Endothelial cell of umbilical vein (primary cell): ENCODE results near the gene TUT7. TPM values are rescaled to one million over a fixed set of nuclear protein-coding genes. Genes with fewer than 3 reads are reported as not detected.

Source experiments
- BruUV-seq: library from RNA; stranded (reverse); fragments of 400-500 nt; replicated peaks from 2 replicates; lab custom pipeline; 2021; lab: Mats Ljungman, UMichigan
- CTCF ChIA-PET: fragments of 300-600, 350-600 bp; sonication (Branson Sonifier 250); formaldehyde crosslinking; loops from one replicate; lab custom pipeline; 2021; ENCODE audit warnings: antibody characterized with exemption, inconsistent platforms; lab: Charles Lee
- POLR2A ChIA-PET: fragments of 300-600, 350-600 bp; sonication (Branson Sonifier 250); formaldehyde crosslinking; loops from one replicate; lab custom pipeline; 2021; ENCODE audit warnings: antibody characterized with exemption, inconsistent platforms; lab: Charles Lee
- DNase-seq: peaks from one replicate; pipeline ENCODE4 v3.0.0-alpha.2; 2011; ENCODE audit warnings: low read depth, low spot score
- FAIRE-seq: peaks from 2 replicates; lab custom pipeline; 2011; peaks lifted over from hg19 to GRCh38; lab: Jason Lieb, UNC
- H2AFZ ChIP-seq: 2 replicates; pipeline ENCODE4 v1.6.0; 2012; ENCODE audit warnings: low read depth, low read length, control low read depth, inconsistent platforms
- H3K27ac ChIP-seq: 2 replicates; pipeline ENCODE4 v1.5.1; 2011; ENCODE audit warnings: low read depth, mild to moderate bottlenecking, control low read depth, low read length, moderate library complexity; ENCODE audit not compliant: insufficient read depth
- H3K27me3 ChIP-seq, 2 experiments: 2 replicates each; pipeline versions ENCODE4 v1.6.0 to v1.6.1; 2011; ENCODE audit warnings: low read length in 2 of 2, mixed read lengths in 1 of 2; ENCODE audit not compliant: control insufficient read depth in 2 of 2, insufficient read depth in 2 of 2
- H3K36me3 ChIP-seq, 2 experiments: 2 replicates in 1 of 2; 3 replicates in 1 of 2; pipeline ENCODE4 v1.5.1; 2011; ENCODE audit warnings: low read length in 2 of 2, mild to moderate bottlenecking in 1 of 2, moderate library complexity in 1 of 2; ENCODE audit not compliant: control insufficient read depth in 2 of 2, insufficient read depth in 2 of 2; ENCODE audit errors: extremely low read depth in 1 of 2
- H3K4me1 ChIP-seq: 3 replicates; pipeline ENCODE4 v1.5.1; 2011; ENCODE audit warnings: mild to moderate bottlenecking, low read length; ENCODE audit not compliant: control insufficient read depth, insufficient read depth; ENCODE audit errors: extremely low read depth
- H3K4me2 ChIP-seq: 2 replicates; pipeline ENCODE4 v1.6.1; 2011; ENCODE audit warnings: low read length, control low read depth, mixed read lengths; ENCODE audit not compliant: insufficient read depth
- H3K4me3 ChIP-seq, 3 experiments: fragments of 200-600 bp in 1 of 3; sonication (generic), shearing (Covaris generic) in 1 of 3; replicated peaks in 1 of 3; 2 replicates each; pipeline ENCODE4 v1.5.1; 2011 to 2016; ENCODE audit warnings: control low read depth in 3 of 3, low read length in 3 of 3, mild to moderate bottlenecking in 2 of 3, inconsistent platforms in 1 of 3, low read depth in 1 of 3, moderate library complexity in 1 of 3; ENCODE audit not compliant: insufficient read depth in 1 of 3
- H3K79me2 ChIP-seq: 2 replicates; pipeline ENCODE4 v1.6.0; 2012; ENCODE audit warnings: low read length, inconsistent platforms; ENCODE audit not compliant: control insufficient read depth, insufficient read depth
- H3K9ac ChIP-seq: replicated peaks from 2 replicates; pipeline ENCODE3; 2011; ENCODE audit warnings: low read length, control low read depth; ENCODE audit not compliant: insufficient read depth; ENCODE audit errors: extremely low read depth
- H3K9me1 ChIP-seq: replicated peaks from 3 replicates; pipeline ENCODE4 v1.6.0; 2011; ENCODE audit warnings: mild to moderate bottlenecking, low read length; ENCODE audit not compliant: control insufficient read depth, insufficient read depth; ENCODE audit errors: extremely low read depth
- H3K9me3 ChIP-seq: replicated peaks from 2 replicates; pipeline ENCODE4 v1.5.1; 2012; ENCODE audit warnings: low read length, inconsistent platforms; ENCODE audit not compliant: control insufficient read depth, insufficient read depth
- H4K20me1 ChIP-seq: replicated peaks from 2 replicates; pipeline ENCODE3; 2011; ENCODE audit warnings: mild to moderate bottlenecking, low read length; ENCODE audit not compliant: control insufficient read depth, insufficient read depth; ENCODE audit errors: extremely low read depth
- EZH2 ChIP-seq: IDR thresholded peaks from 2 replicates; pipeline ENCODE4 v1.6.1; 2012; ENCODE audit warnings: borderline replicate concordance, low read depth, mild to moderate bottlenecking, moderate library complexity, low read length, inconsistent platforms; ENCODE audit not compliant: severe bottlenecking
- FOS ChIP-seq: IDR thresholded peaks from 2 replicates; pipeline ENCODE4 v1.6.1; 2011; ENCODE audit warnings: mild to moderate bottlenecking, low read length, moderate library complexity, borderline replicate concordance; ENCODE audit not compliant: insufficient read depth
- GATA2 ChIP-seq: IDR thresholded peaks from 2 replicates; pipeline ENCODE4 v1.7.0; 2011; ENCODE audit warnings: low read depth, mild to moderate bottlenecking, moderate library complexity, mixed read lengths, low read length; ENCODE audit not compliant: insufficient read length, insufficient read depth
- JUN ChIP-seq: IDR thresholded peaks from 2 replicates; pipeline ENCODE4 v1.6.1; 2011; ENCODE audit warnings: borderline replicate concordance, low read depth; ENCODE audit not compliant: insufficient read length, insufficient read depth
- MYC ChIP-seq: IDR thresholded peaks from one replicate; pipeline ENCODE4 v1.6.1; 2011; ENCODE audit warnings: mild to moderate bottlenecking, low read depth, low read length
- POLR2A ChIP-seq: IDR thresholded peaks from 2 replicates; pipeline ENCODE4 v1.6.1; 2012; ENCODE audit warnings: low read depth, mild to moderate bottlenecking, control low read depth, low read length
- POLR2AphosphoS5 ChIP-seq: IDR thresholded peaks from 2 replicates; pipeline ENCODE4 v1.6.1; 2012; ENCODE audit warnings: low read depth, mild to moderate bottlenecking, control low read depth, low read length, moderate library complexity; ENCODE audit not compliant: insufficient read depth
- dilution Hi-C: fragments of 300-500 bp; cut with MboI; formaldehyde crosslinking; loops from one replicate; pipeline ENCODE4 v1.15.0; 2019; ENCODE audit warnings: low sequenced_read_pairs; ENCODE audit not compliant: extremely low pct_ligation_motif_present
- intact Hi-C: fragments of 100-400 bp; cut with micrococcal nuclease; formaldehyde crosslinking; loops from one replicate; pipeline ENCODE4 v1.10.0; 2022
- polyA plus RNA-seq, 4 experiments: library from polyadenylated mRNA; depleted of rRNA in 3 of 4; stranded (reverse) in 3 of 4; unstranded in 1 of 4; fragments of >200 nt; gene quantifications; 2 replicates each; pipeline versions ENCODE4 v1.2.1 to v1.2.3, GENCODE V29; 2011 to 2012; ENCODE audit warnings: missing spikeins in 1 of 4
- total RNA-seq: library from RNA; stranded (reverse); gene quantifications from 2 replicates; pipeline ENCODE4 v1.2.3, GENCODE V29; 2021
- TF ChIP-seq, protein P1 (sequence below): IDR thresholded peaks from 2 replicates; pipeline ENCODE4 v1.6.1; 2011; ENCODE audit not compliant: insufficient read depth, insufficient read length
- TF ChIP-seq, protein P2 (sequence below), 2 donors: IDR thresholded peaks; 1 replicate in 1 of 2; 2 replicates in 1 of 2; pipeline ENCODE4 v1.5.1; 2011; ENCODE audit warnings: low read length in 2 of 2, mild to moderate bottlenecking in 2 of 2, moderate library complexity in 2 of 2, control low read depth in 1 of 2, inconsistent platforms in 1 of 2, low read depth in 1 of 2; ENCODE audit not compliant: insufficient read depth in 1 of 2; ENCODE audit errors: extremely low read depth in 1 of 2

Gene TUT7
- total and polyA plus RNA-seq, 2 donors (not counting 3 experiments of a cell fraction or from before 2014, with no cell fraction given): 5.1 to 19.0 TPM

DNA sequence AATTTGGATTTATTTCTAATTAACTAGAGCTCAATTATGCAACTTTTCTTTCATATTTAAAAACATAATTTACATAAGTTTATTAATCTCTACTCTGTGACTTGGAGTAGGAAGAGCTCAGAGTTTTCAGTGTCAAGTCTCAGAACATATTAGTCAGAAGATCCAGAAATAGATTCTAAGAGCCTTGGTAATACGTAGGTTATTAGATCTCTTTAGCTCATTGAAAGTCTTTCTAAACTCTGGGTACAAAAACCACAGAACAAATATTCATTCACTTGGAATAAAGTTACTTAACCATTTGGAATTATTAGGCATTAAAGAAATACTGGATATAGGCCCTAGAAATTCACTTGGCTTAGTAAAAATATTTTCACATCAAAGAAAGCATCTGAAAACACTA, 45.5 kb downstream of the TUT7 start:
- H4K20me1 ChIP-seq: no peaks in the 10 kb centered on the region
- no peak overlapping the region for H3K4me3 ChIP-seq
- no peaks in the 10 kb centered on the region for H3K9me3 ChIP-seq
- H3K79me2 ChIP-seq: no peaks in the 10 kb centered on the region
- peaks cover 3% of the 10 kb centered on the region for H3K4me1 ChIP-seq
- ChIA-PET CTCF (interaction anchor here (0.7 to 1.4 kb wide), 4 partner anchors 10 to 42 kb away, joined by 3 to 4 read pairs (median 4); no protein-coding TSS in a partner anchor), POLR2A (interaction anchor here (0.5 kb wide), 1 partner anchor 14 kb away, joined by 3 read pairs; no protein-coding TSS in a partner anchor)
- H3K27me3 ChIP-seq: no peaks in the 10 kb centered on the region
- H3K36me3 ChIP-seq: peaks cover 5 to 9% of the 10 kb centered on the region in 2 experiments
- H3K27ac ChIP-seq: no peak overlapping the region
- intact Hi-C loops (no loop called here), dilution Hi-C loops (no loop called here)
- TF ChIP-seq EZH2 (no peak), GATA2 (no peak), JUN (no peak)
- FAIRE-seq (no peak), DNase-seq (no peak)
- BruUV-seq: no TSS peak
- no peak overlapping the region for H3K9ac ChIP-seq
- no peak overlapping the region for H3K4me2 ChIP-seq
- H3K9me1 ChIP-seq: no peaks in the 10 kb centered on the region
- no peak overlapping the region for H2AFZ ChIP-seq

DNA sequence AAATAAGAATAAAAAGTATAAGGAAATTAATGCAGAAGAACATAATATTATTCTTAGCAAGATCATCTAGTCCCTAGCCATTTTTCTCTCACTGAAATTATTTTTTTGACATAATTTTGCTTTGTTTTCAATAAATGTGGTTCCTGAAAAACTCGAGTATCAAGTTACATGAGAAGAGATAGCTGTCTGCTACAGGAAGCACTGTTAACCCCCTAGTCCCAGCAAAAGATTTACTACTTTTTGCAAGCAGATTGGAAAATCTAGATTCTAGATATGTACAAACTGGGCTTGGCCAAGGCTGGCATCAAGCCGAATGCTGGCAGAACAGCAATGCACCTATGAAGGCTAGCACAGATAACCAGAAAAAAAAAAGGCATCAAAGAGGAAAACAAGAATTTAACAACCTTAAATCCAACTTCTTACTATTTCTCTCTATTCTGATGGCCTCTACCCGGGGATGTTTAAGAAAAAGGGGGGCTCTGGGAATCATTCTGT, 49.9 kb downstream of the TUT7 start:
- dilution Hi-C loops: no loop called here
- Histone ChIP-seq H3K4me2 (no peak overlapping the region), H3K9ac (no peak overlapping the region), H3K27me3 (no peaks in the 10 kb centered on the region), H3K4me3 (no peak overlapping the region), H3K79me2 (no peaks in the 10 kb centered on the region), H3K9me3 (no peaks in the 10 kb centered on the region), H3K27ac (no peak overlapping the region), H3K9me1 (no peaks in the 10 kb centered on the region), H4K20me1 (no peaks in the 10 kb centered on the region), H3K36me3 (peaks cover 16% of the 10 kb centered on the region in 2 experiments), H2AFZ (no peak overlapping the region), H3K4me1 (peaks cover 7% of the 10 kb centered on the region)
- POLR2A ChIA-PET: no interaction called here
- CTCF ChIA-PET: interaction anchor here (1.5 kb wide), 1 partner anchor 9 kb away, joined by 6 read pairs; no protein-coding TSS in a partner anchor
- DNase-seq (peak; percentile 39), FAIRE-seq (no peak)
- no TSS peak for BruUV-seq
- intact Hi-C loops: no loop called here
- no peak for TF ChIP-seq MYC
- TF ChIP-seq POLR2AphosphoS5: no peak
- no peak for TF ChIP-seq POLR2A
- no peak for TF ChIP-seq GATA2
- TF ChIP-seq, protein P1, sequence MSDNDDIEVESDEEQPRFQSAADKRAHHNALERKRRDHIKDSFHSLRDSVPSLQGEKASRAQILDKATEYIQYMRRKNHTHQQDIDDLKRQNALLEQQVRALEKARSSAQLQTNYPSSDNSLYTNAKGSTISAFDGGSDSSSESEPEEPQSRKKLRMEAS: no peak
- TF ChIP-seq, protein P2, sequence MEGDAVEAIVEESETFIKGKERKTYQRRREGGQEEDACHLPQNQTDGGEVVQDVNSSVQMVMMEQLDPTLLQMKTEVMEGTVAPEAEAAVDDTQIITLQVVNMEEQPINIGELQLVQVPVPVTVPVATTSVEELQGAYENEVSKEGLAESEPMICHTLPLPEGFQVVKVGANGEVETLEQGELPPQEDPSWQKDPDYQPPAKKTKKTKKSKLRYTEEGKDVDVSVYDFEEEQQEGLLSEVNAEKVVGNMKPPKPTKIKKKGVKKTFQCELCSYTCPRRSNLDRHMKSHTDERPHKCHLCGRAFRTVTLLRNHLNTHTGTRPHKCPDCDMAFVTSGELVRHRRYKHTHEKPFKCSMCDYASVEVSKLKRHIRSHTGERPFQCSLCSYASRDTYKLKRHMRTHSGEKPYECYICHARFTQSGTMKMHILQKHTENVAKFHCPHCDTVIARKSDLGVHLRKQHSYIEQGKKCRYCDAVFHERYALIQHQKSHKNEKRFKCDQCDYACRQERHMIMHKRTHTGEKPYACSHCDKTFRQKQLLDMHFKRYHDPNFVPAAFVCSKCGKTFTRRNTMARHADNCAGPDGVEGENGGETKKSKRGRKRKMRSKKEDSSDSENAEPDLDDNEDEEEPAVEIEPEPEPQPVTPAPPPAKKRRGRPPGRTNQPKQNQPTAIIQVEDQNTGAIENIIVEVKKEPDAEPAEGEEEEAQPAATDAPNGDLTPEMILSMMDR (IDR thresholded peaks at IDR 0.05; ENCODE audit: extremely low read depth in 1 of 2, insufficient read depth in 1 of 2, low read depth in 1 of 2, low read length in 2 of 2): no peak
- TF ChIP-seq EZH2: no peak
- no peak for TF ChIP-seq JUN
- TF ChIP-seq FOS: no peak
